ENCODE results near the gene DCDC2B. TPM values are rescaled to one million over a fixed set of nuclear protein-coding genes. Genes with fewer than 3 reads are reported as not detected.

DCDC2B gene
- total and polyA plus RNA-seq, 2 of the 13 experiments (the other 11 are each of a cell fraction or from before 2014, with no cell fraction given), result not detected

GRCh38 chr1:32247983-32248889 is 39.3 kb downstream of the DCDC2B start (continued):
- TF ChIP-seq NONO (IDR thresholded peaks at IDR 0.05) (no peak), NONO (CRISPR knock-in tag; conservative IDR thresholded peaks at IDR 0.05) (peak; percentile 89), ZNF800 (CRISPR knock-in tag; IDR thresholded peaks at IDR 0.05) (peak; percentile 45; the same call in 1 of the 2 replicates), SRSF9 (IDR thresholded peaks at IDR 0.05; ENCODE audit: borderline replicate concordance, insufficient read depth, low read depth, low read length, poor library complexity, severe bottlenecking) (no peak), CHD2 (IDR thresholded peaks at IDR 0.05; ENCODE audit: low read depth, low read length) (no peak), ZC3H4 (CRISPR knock-in tag; IDR thresholded peaks at IDR 0.05; ENCODE audit: borderline replicate concordance) (no peak), ZSCAN22 (CRISPR knock-in tag; IDR thresholded peaks at IDR 0.05) (no peak), ZMAT5 (CRISPR knock-in tag; IDR thresholded peaks at IDR 0.05; ENCODE audit: borderline replicate concordance, low read depth) (no peak), ZNF225 (CRISPR knock-in tag; IDR thresholded peaks at IDR 0.05) (no peak; the same call in 1 of the 2 replicates), THYN1 (CRISPR knock-in tag; IDR thresholded peaks at IDR 0.05; ENCODE audit: borderline replicate concordance, low read depth) (no peak), NCOA2 (CRISPR knock-in tag; IDR thresholded peaks at IDR 0.05) (no peak), TEAD2 (CRISPR knock-in tag; IDR thresholded peaks at IDR 0.05) (no peak), SIX4 (CRISPR knock-in tag; IDR thresholded peaks at IDR 0.05) (no peak), ZNF329 (CRISPR knock-in tag; IDR thresholded peaks at IDR 0.05; ENCODE audit: low read depth) (no peak), LBX2 (CRISPR knock-in tag; IDR thresholded peaks at IDR 0.05; ENCODE audit: borderline replicate concordance) (no peak), SMAD9 (CRISPR knock-in tag; IDR thresholded peaks at IDR 0.05) (no peak), ZNF558 (CRISPR knock-in tag; IDR thresholded peaks at IDR 0.05; ENCODE audit: borderline replicate concordance) (no peak), ZNF607 (CRISPR knock-in tag; IDR thresholded peaks at IDR 0.05; ENCODE audit: borderline replicate concordance) (no peak), ZNF33A (CRISPR knock-in tag; IDR thresholded peaks at IDR 0.05; ENCODE audit: borderline replicate concordance) (no peak), ZNF281 (CRISPR knock-in tag; IDR thresholded peaks at IDR 0.05; ENCODE audit: borderline replicate concordance) (peak; percentile 56; the same call in 1 of the 2 replicates), ZBTB46 (CRISPR knock-in tag; IDR thresholded peaks at IDR 0.05; ENCODE audit: borderline replicate concordance) (no peak), ZNF263 (CRISPR knock-in tag; IDR thresholded peaks at IDR 0.05) (peak; percentile 25; the same call in 1 of the 2 replicates)
